Iris pigment epithelial cell (primary cell): Measurements from ENCODE around the gene OSBPL6.
"Not testable (repeated sequence)": the region's sequence is repeated elsewhere in the genome, so short reads cannot be mapped to it uniquely, and the experiment has no call there.

ENCODE experiments used
- DNase-seq: peaks from one replicate; pipeline ENCODE4 v3.0.0-alpha.2; 2011; ENCODE audit warnings: low read depth

Gene OSBPL6

DNA sequence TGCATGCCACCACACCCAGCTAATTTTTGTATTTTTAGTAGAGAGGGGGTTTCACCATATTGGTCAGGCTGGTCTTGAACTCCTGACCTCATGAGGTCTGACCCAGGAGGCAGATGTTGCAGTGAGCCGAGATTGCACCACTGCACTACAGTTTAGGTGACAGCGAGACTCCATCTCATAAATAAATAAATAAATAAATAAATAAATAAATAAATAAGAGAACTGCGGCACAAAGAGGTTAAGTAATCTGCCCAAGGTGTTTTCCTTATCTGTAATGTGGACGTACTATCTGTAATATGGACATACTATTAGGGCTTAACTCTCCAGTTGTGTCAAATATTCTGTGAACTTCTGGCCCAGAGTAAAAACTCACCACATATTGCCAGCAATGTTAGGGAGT is 4.1 kb downstream of the OSBPL6 start:
- not testable (repeated sequence) for DNase-seq

DNA sequence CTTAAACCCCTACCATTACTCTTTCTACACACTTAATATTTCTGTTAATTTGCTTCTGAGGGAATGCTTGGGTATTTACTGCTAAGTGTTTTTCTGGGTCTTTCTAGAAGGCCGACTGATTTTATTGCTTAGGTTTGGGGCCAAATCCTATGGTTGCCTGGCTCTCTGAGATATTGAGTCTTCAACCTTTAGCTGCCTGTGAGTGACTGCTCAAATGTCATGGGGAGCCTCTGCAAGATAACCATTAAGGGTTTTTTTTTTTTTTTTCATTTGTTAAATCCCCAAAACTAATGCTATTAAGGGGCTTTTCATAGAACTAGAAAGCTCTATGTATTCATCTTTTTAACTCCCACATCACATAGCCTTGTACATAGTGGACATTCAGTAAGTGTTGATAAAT is 5.0 kb downstream of the OSBPL6 start:
- DNase-seq = no peak

DNA sequence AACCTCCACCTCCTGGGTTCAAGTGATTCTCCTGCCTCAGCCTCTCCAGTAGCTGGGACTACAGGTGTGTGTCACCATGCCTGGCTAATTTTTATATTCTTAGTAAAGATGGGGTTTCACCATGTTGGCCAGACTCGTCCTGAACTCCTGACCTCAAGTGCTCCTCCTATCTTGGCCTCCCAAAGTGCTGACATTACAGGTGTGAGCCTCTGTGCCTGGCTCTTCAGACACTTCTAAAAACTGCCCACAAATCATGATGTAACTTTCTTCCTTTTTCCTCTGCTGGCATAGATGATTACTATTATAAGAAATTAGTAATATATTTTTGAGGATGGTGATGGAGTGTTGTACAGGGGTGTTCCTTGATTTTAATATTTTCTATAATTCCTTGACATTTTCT is 6.0 kb downstream of the OSBPL6 start:
- no peak for DNase-seq

DNA sequence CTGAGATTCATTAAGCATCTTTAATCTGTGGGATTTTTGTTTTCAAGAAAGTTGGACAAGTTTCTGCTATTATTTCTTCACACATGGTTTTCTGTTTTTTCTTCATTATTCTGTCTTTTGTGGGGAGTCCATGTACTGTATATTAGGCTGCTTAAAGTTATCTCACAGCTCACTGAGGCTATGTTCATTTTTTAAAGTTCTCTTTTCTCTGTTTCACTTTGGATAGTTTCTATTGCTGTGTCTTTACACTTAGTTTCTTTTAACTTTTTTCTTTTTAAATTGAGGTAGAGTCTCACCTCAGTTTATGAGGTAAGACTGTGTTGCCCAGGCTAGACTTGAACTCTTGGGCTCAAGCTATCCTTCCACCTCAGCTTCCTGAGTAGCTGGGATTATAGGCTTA is 8.6 kb downstream of the OSBPL6 start:
- no peak for DNase-seq

DNA sequence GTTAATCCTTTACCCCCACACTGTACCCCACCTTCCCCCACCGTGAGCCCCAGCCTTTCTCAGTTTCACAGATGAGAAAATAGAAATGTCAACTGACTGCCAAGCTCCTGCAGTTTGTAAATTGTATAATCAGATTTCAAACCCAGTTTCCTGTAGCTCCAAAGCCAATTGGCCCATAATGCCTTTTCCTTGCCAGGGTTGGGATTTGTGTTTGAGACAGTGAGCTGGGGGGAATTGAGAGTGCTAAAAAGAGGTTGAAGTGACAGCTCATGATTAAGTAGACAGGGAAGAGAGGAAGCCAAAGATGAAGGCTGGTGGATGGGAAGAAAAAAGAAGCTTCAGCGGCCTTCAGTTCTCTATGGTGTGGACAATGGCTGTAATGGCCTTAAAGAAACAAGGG is 10.7 kb downstream of the OSBPL6 start:
- no peak for DNase-seq

DNA sequence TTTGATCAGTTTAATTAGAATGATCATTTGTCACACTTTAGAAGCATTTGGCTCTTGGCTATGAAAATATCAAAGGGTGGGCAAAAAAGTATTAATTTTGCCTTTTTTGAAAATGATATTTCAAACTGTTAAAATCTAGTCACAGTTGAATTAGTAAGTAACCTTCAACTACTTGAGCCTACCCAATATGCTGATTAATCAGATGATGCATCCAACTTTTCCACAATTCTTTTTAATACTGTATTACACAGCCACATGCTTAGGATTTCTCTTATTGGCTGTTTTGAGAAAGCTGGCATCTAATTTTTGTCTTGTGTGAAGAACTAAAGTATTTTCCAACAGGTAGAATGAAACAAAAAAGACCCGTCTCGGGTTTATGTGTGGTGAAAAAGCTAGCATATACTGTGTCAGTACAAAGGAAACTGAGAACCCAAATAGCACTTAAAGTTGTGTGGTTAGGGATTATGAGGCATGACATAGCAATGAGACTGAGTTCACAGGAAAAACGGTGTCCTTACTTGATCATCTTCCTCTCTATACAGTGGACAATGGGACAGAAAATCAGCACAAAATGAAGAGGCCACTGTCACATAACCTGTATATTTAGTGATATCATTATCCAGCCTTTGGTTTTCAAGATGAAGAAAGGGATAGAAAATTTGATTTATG is 11.7 kb downstream of the OSBPL6 start:
- peak; percentile 75 for DNase-seq

DNA sequence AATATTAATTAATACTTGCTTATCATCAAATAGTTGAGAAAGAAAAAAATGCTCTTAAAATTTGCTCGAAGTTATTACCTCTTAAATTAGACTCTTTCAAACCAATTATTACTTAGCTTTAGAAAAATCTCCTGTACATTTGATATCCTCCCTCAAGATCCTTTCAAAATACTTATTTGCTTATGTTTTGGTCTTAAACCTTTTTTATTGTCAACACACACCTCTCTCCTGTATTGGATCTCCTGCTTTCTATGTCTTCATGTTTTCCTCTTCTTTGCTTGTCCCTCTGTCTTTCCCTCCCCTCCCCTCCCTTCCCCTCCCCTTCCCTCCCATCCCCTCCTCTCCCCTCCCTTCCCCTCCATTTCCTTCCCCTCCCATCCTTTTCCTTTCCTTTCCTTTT is 14.0 kb downstream of the OSBPL6 start:
- no peak for DNase-seq

DNA sequence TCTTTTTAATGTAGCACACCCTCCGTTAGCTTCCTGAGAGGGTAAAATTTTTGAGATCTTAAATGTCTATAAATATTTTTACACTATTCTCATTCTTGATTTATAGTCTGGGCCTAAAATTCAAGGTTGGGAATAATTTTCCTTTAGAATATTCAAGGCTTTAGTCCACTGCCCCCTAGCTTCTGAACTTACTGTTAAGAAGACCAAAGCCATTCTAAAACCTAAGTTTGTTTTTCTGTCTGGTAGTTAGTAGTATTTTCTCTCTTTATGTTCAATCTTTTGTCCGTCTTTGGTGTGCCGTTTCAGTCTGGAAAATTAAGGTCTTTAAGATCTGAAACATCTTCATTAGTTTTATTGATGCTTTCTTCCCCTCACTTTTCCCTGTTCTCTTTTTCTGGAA is 14.5 kb downstream of the OSBPL6 start:
- peak; percentile 29 for DNase-seq

DNA sequence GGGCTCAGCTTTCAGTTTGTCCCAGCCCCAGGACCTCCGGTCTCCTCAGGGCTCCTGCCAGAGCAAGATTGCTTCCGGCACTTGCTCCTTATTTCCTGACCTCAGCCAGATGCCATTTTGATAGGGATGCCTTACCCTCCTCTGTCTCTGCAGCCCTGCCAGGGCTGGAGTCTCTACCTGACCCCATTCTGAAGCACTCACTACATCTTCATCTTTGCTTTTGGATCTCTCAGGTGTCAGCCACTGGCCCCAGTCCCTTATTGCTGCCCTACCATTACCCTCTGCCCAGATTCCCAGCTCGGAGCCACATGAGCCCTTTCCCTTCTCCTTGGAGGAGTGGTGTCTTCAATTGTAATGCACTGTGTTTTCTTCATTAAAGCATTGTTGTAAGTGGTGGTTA is 17.1 kb downstream of the OSBPL6 start:
- DNase-seq = no peak

DNA sequence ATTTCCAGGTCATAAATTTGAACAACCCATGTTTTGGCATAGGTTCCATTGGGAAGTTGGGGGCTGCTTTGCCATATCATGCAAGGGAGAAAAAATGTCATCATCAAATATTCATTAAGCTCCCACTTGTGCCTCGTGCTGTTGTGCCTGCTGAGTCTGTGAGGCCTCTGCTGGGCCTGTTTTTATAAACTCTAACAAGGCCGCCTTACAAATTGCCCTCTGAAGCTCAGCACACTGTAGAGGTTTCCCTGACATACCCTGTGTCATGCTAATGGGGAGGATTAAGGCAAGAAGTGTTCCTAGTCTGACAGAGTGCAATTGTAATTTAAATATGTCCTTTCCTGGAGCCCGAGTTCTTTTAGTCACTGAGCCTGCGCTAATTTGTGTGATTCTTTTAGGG is 17.6 kb downstream of the OSBPL6 start:
- no peak for DNase-seq

DNA sequence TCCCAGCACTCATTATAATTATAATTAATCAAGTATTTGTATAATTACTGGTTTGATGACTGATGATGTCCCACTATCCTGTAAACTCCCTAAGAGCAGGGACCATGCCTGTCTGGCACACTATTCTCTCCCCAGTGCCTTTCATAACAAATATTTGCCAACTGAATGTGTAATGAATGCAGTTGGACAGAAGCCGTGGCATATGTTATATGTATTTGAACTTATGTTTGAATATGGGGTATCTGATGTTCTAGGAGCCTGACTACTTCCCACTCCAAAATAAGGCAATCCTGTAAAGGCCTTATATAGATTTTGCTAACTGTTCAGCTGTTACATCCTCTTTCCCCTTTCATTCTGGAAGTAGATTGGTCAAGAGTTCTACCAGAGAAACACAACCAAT is 19.7 kb downstream of the OSBPL6 start:
- no peak for DNase-seq

DNA sequence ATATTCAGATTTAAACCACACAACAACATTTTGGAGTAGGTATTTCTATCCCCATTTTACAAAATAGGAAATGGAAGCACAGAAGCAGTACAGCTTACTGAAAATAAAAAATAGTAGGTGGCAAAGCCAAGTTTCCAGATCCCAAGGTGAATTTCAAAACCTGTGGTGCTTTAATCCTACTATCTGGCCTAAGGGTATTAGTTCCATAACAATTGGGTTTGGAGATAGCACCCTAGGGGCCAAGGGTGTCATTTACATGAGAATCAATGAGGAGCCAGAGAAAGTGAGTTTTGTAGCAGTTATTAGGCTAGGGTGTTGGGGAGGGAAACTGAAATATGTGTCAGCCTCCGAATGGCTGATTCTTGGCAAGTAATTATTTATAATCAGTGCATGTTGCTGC is 24.9 kb downstream of the OSBPL6 start:
- DNase-seq = no peak

DNA sequence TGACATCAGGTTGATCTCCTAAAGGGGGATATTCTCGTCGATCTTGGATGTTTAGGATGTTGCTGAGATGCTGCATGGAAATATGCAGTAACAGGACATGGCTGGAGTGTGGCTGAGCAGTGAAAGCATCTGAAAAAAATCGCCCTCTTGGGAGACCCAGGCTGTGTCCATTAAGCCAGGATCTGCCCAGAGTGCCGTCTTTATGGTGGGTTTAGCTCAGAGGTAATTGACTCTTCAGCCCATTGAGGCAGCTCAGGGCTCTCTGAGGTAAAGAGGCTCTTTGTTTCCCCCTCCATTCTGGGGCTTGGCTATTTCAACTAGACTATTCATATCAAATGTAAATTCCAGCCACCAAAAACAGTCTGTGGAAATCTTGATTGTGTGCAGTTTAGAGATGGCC is 26.5 kb downstream of the OSBPL6 start:
- no peak for DNase-seq

DNA sequence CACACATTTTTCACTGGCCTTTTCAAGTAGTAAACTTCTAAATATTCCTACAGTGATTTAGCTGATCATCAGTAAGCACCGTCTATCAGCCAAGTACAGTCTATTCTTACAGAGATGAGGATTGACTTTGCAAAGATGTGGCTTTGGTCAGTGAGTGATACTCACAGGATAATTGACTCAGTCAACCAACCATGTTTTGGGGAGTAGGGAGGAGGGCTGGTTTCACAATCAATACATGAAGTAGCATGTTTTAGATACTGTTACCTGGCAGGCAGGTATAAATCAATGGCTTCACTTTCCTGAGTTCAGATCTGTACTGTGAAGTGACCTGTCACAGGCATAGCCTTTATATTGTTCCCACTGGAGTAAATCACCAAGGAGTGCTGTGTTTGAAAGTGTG is 27.2 kb downstream of the OSBPL6 start:
- no peak for DNase-seq

DNA sequence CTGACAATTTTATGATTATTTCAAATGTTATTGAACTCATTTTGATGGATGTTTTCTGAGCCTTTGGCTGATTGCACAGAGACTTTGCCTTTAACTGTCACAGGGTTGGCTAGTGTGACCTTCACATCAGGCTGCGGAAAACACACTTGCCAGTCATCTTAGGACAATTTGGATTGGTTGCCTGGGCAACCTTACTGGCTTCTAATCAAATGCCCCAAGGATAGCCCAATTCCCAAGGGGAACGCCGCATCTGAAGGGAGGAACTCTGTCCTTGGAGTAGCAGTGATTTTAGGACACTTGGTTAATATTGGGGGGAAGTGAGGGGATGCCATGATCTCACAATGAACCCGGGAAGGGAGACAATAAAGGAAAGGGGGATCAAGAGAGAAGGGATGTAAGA is 29.5 kb downstream of the OSBPL6 start:
- no peak for DNase-seq

DNA sequence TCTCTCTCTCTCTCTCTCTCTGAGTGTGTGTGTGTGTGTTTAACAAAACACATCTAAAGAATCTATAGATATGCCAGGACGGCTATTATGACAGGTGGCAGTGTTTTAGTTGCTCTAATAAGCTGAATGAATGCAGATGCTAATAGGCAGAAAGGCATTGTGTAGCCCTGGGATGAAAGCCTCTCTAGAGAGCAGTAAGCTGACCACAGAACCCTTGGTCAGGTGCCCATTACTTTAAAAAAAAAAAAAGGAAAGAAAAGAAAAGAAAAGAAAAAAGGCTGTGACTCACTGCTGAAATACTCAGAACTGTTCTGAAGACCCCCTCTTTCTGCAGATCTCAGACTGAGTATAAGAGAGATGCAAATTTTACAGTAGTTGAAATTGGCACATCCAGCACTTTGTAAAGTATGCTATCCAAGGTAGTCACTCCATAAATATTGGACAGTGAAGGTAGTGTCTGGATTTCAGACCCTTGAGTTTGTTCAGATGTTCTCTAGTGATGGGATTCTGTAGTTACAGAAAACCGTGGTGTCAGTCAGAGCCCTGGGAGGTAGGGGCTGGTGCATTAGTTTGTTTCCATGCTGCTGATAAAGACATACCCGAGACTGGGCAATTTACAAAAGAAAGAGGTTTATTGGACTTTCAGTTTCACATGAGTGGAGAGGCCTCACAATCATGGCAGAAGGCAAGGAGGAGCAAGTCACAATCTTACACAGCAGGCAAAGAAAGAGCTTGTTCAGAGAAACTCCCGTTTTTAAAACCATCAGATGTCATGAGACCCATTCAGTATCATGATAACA is 30.9 kb downstream of the OSBPL6 start:
- peak; percentile 52 for DNase-seq

DNA sequence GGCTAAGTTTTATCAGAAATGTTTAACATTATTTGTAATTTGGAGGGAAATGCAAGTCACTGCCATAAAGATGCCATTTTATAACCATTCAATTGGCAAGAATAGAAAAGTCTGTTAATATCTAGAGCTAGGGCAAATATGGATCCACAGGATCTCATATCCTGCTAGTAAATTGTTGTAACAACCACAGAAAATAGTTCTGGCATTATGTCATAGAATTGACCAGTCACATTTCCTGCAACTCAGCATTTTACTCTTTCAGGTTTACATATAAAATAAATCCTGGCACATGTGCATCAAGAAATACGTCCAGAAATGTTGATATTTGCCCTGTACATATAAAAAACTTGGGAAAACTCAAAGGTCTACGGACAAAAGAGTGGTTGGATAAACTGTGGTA is 32.9 kb downstream of the OSBPL6 start:
- DNase-seq = peak; percentile 72

DNA sequence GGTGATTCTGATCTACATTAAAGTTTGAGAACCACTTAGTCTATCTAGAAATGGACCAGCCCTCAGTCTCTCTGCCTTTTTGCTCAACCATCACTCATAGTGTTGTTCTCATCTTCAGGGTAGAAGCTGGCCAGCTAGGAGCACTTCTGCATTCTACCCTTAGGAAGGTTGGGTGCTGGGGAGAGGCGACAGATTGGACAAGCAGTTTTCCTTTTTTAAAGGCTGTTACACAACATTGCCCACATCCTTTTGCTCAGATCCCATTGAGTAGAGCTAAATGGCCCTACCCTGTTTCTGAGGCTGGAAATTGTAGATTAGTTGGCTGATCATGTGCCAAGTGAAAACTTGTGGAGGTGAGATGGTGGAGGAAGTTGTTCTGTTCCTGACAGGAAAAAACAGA is 35.6 kb downstream of the OSBPL6 start:
- DNase-seq = no peak

DNA sequence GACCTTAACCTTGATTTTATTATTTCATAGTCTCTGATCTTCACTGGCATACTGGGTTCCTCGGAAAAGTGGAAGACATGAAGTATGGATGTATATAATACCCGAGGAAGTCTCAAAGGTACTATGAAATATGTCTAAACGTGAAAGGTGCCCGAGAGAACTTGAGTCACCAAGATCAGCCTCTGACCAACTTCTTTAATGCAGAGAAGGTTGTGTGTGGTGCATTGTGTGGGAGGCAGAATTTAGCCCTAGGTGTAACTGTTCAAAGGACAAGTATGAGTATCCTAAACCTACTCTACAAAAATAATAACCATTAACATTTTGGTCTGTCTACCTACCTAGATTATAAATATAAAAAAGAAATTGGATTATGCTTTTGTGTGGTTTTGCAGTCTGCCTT is 36.1 kb downstream of the OSBPL6 start:
- no peak for DNase-seq

DNA sequence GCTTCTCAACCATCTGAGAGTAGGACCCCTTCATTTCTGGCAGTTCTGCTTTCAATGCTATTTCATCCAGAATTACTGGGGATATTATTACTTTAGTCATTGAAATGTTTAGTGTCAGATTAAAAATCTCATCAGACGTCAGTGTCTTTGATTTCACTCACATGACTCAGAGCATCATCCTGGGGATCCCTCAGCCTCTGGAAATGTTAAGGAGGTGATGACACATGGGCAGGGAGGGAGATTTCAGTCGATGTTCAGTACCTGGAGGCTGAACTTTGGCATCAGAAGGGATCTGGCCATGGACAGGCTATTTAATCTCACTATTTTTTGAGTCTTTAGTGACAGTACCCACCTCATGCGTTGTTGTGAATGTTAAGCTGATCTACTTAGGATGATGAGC is 39.1 kb downstream of the OSBPL6 start:
- peak; percentile 35 for DNase-seq

DNA sequence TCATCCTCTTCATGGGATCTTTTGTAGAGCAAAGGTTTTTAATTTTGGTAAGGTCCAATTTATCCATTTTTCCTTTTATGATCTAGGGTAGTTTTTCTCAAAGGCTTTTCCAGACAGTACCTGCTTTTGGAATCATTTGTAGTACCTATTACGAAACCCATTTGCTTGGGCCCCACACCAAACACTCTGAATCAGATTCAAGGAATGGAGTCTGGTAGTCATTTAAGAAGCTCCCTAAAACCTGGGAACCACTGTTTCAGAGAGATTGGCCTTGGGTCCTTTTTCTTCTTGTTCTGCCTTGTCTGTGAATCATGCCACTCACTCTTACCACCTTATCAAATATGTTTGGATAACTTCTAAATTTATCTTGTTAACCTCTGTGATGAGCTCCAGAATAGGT is 40.3 kb downstream of the OSBPL6 start:
- peak; percentile 40 for DNase-seq

DNA sequence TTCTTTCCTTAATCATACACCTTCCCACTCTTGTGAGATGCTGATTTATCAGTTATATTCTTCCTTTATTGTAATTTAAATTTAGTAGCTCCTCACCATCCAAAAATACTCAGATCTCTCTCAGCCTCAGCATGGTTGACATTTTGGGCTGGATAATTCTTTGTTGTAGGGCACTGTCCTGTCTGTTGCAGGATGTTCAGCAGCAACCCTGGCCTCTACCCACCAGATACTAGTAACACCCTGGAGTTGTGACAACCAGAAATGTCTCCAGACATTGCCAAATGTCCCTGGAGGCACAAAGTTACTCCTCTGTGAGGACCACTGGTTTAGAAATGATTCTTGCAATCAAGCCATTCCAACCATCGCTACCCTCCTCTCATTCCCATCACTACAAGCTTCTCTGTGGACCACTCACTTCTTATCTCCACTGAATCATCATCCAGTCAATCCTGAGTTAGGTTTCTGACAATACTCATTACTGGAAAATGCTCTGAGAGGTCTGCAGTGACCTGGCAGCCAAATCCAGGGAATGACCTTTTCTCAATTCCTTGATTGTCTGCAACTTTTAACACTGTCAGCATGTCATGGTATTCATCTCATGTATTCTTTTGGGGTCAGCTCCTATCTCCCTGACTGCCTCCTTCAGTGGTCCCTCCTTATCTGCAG is 43.3 kb downstream of the OSBPL6 start:
- peak; percentile 34 for DNase-seq

DNA sequence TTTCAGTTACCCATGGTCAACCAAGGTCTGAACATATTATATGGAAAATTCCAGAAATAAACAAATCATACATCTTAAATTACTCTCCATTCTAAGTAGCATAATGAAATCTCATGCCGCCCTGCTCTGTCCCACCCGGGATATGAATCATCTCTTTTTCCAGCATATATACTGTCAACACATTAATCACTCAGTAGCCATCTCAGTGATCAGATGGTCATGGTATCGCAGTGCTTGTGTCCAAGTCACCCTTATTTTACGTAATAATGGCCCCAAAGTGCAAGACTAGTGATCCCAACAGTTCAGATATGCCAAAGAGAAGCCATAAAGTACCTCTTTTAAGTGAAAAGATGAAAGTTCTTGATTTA is 43.8 kb downstream of the OSBPL6 start:
- DNase-seq = peak; percentile 79
